GM21786 (cell line): Measurements from ENCODE around the gene DSCAM.

Experiments
- ATAC-seq: cut with Tn5 transposase; IDR thresholded peaks from one replicate; pipeline ENCODE4 v1.9.1; 2021; ENCODE audit not compliant: unreplicated experiment

DSCAM gene

GRCh38 chr21:40839521-40839920, 7.4 kb downstream of the DSCAM start:
- no peak for ATAC-seq

DNA sequence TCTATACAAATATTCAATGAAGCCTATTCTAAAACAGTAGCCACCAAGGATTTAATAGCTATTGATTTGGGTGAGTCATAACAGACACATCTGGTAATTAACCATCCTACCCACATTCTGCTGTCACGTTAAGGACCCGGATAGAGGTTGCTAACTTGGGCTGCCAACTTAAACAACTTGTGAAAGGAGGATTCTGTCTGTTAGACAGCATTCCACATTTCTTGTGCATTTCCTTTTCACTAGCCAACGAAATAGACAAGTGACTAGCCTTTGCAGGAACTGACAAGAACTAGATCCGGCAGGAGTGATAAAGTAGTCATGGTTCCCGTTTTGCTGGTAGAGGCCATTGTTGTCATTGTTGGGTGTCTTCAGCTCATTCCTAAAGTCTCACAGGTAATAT, 9.5 kb downstream of the DSCAM start:
- ATAC-seq: no peak

- no peak for ATAC-seq
Measured at GRCh38 chr21:40835184-40835694, 11.7 kb downstream of the DSCAM start.

DNA sequence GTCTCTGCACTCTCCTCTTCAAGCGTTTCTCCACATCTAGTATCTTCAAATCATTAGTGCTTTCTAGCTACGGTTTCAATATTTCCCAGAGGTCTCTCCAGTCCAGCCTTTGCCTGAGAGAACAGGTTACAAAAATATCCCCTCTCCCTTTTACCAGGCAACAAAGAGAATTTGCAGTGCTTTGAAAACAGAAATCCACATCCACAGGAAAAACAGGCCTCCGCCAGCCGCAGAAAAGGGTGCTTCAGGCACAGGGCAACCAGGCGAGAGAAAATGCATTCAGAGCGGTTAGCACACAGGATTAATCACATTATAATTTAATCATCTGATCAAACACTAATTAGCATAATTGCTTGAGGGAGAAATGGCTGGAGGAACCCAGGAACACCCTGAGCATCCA, 13.8 kb downstream of the DSCAM start:
- ATAC-seq: no peak

- ATAC-seq: no peak
Measured at GRCh38 chr21:40832316-40832715, 14.6 kb downstream of the DSCAM start.

- no peak for ATAC-seq
Measured at GRCh38 chr21:40830836-40831235, 16.1 kb downstream of the DSCAM start.

DNA sequence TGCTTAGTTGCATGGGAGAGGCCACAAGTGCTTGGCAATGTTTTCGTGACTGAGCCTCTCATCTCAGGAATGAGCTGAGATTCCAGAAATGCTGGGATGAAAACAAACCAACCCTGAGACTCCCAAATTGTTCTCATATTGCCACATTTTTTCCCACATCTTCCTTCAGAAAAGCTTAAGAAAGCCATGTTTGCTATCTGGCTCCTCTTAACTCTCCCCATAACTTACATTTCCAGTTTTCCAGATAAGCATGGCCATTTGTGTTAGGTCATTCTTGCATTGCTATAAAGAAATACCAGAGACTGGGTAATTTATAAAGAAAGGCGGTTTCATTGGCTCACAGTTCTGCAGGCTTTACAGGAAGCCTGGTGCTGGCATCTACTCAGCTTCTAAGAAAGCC, 17.2 kb downstream of the DSCAM start:
- no peak for ATAC-seq

- ATAC-seq: no peak
Measured at GRCh38 chr21:40829308-40829707, 17.6 kb downstream of the DSCAM start.

DNA sequence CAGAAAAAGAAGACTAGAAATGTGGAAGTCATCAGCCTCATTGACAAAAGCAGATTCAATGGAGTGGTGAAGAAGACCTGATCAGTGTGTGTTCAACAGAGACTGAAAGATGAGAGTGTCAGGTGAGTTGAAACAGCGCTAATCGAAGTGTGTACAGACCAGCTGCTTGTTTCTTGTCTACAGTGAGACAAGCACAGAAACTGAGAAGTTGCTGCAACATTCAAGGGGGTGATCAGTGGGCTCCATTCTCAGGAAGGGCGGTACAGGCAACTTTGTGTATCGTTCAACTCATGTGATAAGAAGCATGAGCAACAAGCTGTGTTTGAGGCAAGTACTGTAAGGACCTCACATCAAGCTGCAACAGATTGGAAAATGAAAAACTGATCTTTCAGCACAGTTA, 19.4 kb downstream of the DSCAM start:
- ATAC-seq: no peak

DNA sequence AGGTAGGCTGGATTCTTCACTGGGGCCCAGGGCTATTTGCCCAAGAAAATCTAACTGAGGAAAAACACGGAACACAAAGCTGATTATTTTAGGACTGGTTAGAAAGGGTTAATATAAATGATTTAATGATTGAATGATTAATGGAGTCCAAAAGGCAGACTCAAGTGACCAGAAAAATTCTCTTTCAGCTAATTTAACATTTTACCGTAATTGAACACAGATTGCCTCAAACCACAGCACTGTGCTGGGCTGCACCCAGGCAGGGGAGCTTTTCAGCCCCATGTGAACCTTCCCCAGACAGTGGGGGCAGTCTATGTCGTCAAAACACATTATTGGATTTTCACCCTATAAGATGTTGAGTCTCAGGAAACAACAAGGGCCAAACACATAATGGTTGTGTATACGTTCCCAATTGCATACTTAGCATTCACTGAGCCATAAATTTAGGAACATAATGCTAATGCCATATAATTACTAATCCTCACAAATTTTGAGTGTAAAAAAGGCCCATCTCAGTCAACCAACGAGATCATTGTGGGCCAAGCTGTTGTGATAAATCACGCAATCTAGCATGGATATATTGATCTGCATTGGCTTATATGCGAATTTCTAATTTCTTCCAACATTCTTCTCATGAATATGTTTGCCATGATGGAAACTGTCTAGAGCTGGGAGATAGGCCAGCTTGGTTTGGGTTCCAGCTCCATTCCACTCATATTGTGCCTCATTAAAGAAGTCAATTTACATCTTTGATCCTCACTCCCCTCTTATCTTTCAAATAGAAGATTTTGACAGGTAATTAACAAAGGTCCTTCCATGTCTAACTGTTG, 27.7 kb downstream of the DSCAM start:
- ATAC-seq: no peak

- no peak for ATAC-seq
Measured at GRCh38 chr21:40813918-40814317, 33.0 kb downstream of the DSCAM start.

DNA sequence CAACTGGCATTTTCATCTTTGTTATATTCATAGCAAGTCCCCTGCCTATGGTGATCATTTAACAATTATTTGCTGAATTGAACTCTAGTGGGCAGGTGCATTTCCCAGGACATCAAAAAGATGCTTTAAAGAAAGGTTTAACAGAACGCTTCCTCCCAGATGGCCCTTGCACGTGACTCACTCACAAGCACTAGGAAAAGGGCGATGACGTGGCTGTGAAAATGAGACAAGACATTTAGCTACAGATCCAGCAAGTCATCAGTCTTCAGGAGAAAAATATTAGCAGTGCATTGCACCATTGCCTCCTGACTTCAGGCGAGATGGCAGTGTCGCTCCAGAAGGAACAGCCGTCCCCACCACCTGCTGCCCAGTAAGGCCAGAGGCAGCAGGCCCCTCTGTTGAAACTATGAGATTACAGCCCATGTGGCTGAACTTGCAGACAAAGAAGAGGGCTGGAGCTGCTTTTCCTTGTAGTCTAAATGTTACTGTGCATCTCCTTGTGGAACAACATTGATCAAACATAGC, 37.2 kb downstream of the DSCAM start:
- ATAC-seq: no peak

GRCh38 chr21:40803101-40803500, 43.9 kb downstream of the DSCAM start:
- ATAC-seq: no peak

- no peak for ATAC-seq
Measured at GRCh38 chr21:40800126-40800525, 46.8 kb downstream of the DSCAM start.

DNA sequence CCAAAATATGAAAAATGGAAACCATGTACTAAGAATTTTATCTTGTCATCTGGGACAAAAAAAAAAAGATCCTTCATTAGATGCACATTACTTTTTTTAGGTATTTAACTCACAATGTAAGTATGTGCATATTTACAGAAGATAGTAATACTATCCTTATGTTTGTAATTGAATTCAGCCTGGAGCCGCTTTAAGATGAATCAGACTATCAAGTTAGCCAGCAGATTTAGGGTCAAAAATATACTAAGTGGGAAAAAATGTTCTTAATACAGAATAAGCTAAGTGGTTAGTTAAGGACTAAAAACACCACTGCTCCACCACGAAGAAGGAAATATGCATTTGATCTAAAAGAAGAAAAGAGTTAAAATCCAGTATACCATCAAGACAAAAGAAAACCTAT, 49.1 kb downstream of the DSCAM start:
- no peak for ATAC-seq

DNA sequence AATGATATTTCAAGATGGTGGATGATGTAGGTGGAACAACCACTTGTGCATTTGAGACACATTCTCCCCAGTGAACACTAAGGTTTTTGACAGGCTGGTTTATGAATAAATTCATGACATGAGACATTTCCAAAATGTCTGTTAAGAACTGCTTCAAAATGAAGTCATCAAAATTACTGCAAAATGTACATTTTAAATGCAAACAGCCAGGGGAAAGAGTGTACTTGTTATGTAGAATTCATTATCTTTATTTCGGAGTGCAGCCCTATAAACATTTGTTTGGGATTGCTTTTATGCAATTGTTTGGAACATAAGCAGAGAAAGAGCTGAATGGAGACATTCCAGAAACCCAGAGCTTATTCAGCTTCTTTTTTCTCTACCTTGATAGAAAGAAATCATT, 49.5 kb downstream of the DSCAM start:
- no peak for ATAC-seq

- no peak for ATAC-seq
Measured at GRCh38 chr21:40796464-40796863, 50.5 kb downstream of the DSCAM start.

- ATAC-seq: no peak
Measured at GRCh38 chr21:40795313-40795712, 51.6 kb downstream of the DSCAM start.

DNA sequence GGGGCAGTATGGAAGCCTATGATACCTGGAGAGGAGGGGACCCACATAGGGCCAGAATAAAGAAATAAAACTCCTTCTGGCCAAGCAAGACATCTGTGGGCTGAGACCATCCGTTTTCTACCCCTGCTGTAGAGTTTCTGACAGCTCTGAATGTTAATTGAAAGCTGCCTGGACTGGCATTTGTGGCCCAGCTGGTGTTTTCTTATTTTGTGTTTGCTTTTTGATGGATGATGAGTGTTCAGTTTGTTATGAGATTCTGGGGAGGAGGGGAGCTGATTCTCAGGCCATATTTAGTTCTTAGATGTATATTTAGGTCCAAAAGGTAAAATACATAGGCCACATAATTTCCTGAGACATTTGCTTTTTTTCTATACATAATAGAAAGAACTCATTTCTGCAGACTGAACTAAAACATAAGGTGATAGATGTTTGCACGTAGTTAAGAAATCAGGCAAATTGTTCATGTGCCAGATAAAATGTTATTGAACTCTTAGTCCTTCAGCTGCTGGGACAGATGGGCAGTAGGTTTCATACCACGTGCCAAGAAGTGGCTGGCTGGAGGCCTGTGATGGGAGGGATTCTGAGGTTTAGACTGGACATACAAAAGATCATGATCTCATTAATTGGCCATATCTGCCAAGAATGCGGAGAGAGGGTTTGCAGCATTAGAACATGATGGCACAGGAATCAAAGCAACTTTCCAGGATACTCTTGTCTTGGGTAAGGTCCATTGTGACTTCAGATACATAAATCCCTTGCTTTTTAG, 54.1 kb downstream of the DSCAM start:
- no peak for ATAC-seq

GRCh38 chr21:40788635-40789034, 58.3 kb downstream of the DSCAM start:
- no peak for ATAC-seq

DNA sequence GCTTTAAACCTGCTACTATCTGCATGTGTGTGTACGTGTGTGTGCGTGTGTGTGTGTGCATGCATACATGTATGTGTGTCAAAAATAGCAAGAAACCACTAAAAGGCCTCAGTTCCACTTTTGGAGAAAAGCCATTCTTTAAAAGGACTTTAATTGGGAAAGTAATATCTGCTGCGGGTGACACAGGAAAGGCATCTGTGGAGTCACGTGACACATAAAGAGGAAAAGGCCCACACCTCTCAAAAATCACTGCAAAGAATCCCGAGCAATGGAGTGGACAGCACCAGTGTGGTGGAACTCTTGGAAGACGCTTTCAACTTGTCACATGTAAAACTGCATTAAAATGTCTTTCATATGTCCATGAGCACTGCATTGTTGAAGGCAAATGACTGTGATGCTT, 63.6 kb downstream of the DSCAM start:
- ATAC-seq: no peak
